Measurements from ENCODE around the gene RFX4.

The RFX4 gene

GRCh38 chr12:106790020-106790419 is 207.2 kb downstream of the RFX4 start:
- TF ChIP-seq, protein P1, sequence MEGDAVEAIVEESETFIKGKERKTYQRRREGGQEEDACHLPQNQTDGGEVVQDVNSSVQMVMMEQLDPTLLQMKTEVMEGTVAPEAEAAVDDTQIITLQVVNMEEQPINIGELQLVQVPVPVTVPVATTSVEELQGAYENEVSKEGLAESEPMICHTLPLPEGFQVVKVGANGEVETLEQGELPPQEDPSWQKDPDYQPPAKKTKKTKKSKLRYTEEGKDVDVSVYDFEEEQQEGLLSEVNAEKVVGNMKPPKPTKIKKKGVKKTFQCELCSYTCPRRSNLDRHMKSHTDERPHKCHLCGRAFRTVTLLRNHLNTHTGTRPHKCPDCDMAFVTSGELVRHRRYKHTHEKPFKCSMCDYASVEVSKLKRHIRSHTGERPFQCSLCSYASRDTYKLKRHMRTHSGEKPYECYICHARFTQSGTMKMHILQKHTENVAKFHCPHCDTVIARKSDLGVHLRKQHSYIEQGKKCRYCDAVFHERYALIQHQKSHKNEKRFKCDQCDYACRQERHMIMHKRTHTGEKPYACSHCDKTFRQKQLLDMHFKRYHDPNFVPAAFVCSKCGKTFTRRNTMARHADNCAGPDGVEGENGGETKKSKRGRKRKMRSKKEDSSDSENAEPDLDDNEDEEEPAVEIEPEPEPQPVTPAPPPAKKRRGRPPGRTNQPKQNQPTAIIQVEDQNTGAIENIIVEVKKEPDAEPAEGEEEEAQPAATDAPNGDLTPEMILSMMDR (IDR thresholded peaks at IDR 0.05; ENCODE audit: poor library complexity, severe bottlenecking), result peak; percentile 24
- no peak; the same call in 2 of the 3 replicates for ATAC-seq (ENCODE audit: low read depth)

GRCh38 chr12:106791531-106791930 is 208.7 kb downstream of the RFX4 start:
- ATAC-seq (ENCODE audit: low read depth) (no peak), DNase-seq (ENCODE audit: low spot score) (no peak)
- H3K4me3 ChIP-seq (ENCODE audit: severe bottlenecking), result no peak overlapping the region
- no peaks in the 10 kb centered on the region for H3K27me3 ChIP-seq (ENCODE audit: insufficient read depth, poor library complexity, severe bottlenecking)
- no peaks in the 10 kb centered on the region for H3K9me3 ChIP-seq (ENCODE audit: severe bottlenecking)
- no peaks in the 10 kb centered on the region for H3K4me1 ChIP-seq (ENCODE audit: insufficient read depth, poor library complexity, severe bottlenecking)
- H3K36me3 ChIP-seq (ENCODE audit: low read depth), result peaks cover 10% of the 10 kb centered on the region
- TF ChIP-seq, protein P1 (IDR thresholded peaks at IDR 0.05; ENCODE audit: poor library complexity, severe bottlenecking), result no peak
- H3K27ac ChIP-seq (ENCODE audit: poor library complexity, severe bottlenecking), result no peak overlapping the region

More at GRCh38 chr12:106790020-106790419, 207.2 kb downstream of the RFX4 start:
- Histone ChIP-seq H3K4me3 (ENCODE audit: severe bottlenecking) (no peak overlapping the region), H3K9me3 (ENCODE audit: severe bottlenecking) (no peaks in the 10 kb centered on the region), H3K27me3 (ENCODE audit: insufficient read depth, poor library complexity, severe bottlenecking) (no peaks in the 10 kb centered on the region), H3K27ac (ENCODE audit: poor library complexity, severe bottlenecking) (no peak overlapping the region), H3K4me1 (ENCODE audit: insufficient read depth, poor library complexity, severe bottlenecking) (no peaks in the 10 kb centered on the region), H3K36me3 (ENCODE audit: low read depth) (peaks cover 14% of the 10 kb centered on the region)
- DNase-seq (ENCODE audit: low spot score), result no peak

DNA sequence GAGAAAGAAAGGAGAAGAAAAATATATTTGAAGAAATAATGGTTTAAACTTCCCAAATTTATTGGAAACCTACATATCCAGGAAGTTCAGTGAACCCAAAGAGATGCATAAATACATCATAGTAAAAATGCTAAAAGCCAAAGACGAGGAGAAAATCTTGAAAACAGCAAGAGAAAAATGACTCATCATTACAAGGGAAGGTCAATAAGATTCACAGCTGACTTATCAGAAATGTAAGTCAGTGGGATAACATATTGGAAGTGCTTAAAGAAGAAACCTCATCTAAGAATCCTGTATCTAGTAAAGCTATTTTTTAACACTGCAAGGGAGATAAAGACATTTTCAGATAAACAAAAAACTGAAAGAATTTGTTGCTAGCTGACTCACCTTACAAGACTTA is 211.6 kb downstream of the RFX4 start:
- Histone ChIP-seq H3K27ac (ENCODE audit: poor library complexity, severe bottlenecking) (no peak overlapping the region), H3K9me3 (ENCODE audit: severe bottlenecking) (no peaks in the 10 kb centered on the region), H3K4me1 (ENCODE audit: insufficient read depth, poor library complexity, severe bottlenecking) (no peaks in the 10 kb centered on the region), H3K36me3 (ENCODE audit: low read depth) (peaks cover 10% of the 10 kb centered on the region), H3K27me3 (ENCODE audit: insufficient read depth, poor library complexity, severe bottlenecking) (no peaks in the 10 kb centered on the region), H3K4me3 (ENCODE audit: severe bottlenecking) (no peak overlapping the region)
- ATAC-seq (ENCODE audit: low read depth) (no peak), DNase-seq (ENCODE audit: low spot score) (no peak)
- TF ChIP-seq, protein P1 (IDR thresholded peaks at IDR 0.05; ENCODE audit: poor library complexity, severe bottlenecking), result no peak

DNA sequence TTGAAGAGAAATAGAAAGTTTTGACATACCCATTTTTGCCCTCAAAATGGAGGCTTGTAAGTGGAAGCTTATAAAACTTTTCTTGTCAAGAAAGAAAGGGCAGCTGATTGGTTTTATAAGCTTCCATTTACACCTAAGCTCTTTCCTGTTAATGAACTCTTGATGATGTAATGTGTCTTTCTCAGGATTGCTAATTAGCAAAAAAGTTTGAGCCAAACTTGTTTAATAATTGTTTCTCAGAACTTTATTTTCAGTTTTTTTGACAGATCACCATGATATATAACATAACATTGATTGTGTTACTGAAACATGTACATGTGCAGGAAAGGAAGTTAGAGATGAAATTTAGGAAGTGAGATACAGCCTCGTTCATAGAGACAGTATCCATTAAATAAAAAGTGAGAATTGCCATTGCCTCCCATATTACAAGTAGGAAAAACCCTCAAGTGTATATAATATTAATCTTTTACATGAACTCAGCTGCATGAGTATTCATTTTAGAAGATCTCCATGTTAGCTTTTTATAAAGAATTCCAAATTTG is 218.4 kb downstream of the RFX4 start:
- Histone ChIP-seq H3K4me1 (ENCODE audit: insufficient read depth, poor library complexity, severe bottlenecking) (no peaks in the 10 kb centered on the region), H3K9me3 (ENCODE audit: severe bottlenecking) (no peaks in the 10 kb centered on the region), H3K27ac (ENCODE audit: poor library complexity, severe bottlenecking) (no peak overlapping the region), H3K36me3 (ENCODE audit: low read depth) (no peaks in the 10 kb centered on the region), H3K4me3 (ENCODE audit: severe bottlenecking) (no peak overlapping the region), H3K27me3 (ENCODE audit: insufficient read depth, poor library complexity, severe bottlenecking) (no peaks in the 10 kb centered on the region)
- DNase-seq (ENCODE audit: low spot score), result no peak
- ATAC-seq (ENCODE audit: low read depth), result no peak
- TF ChIP-seq, protein P1 (IDR thresholded peaks at IDR 0.05; ENCODE audit: poor library complexity, severe bottlenecking), result no peak

- no peak overlapping the region for H3K27ac ChIP-seq (ENCODE audit: poor library complexity, severe bottlenecking)
- H3K4me1 ChIP-seq (ENCODE audit: insufficient read depth, poor library complexity, severe bottlenecking), result no peaks in the 10 kb centered on the region
- no peaks in the 10 kb centered on the region for H3K9me3 ChIP-seq (ENCODE audit: severe bottlenecking)
- no peaks in the 10 kb centered on the region for H3K27me3 ChIP-seq (ENCODE audit: insufficient read depth, poor library complexity, severe bottlenecking)
- DNase-seq (ENCODE audit: low spot score) (no peak), ATAC-seq (ENCODE audit: low read depth) (no peak)
- H3K4me3 ChIP-seq (ENCODE audit: severe bottlenecking), result no peak overlapping the region
- no peaks in the 10 kb centered on the region for H3K36me3 ChIP-seq (ENCODE audit: low read depth)
- TF ChIP-seq, protein P1 (IDR thresholded peaks at IDR 0.05; ENCODE audit: poor library complexity, severe bottlenecking), result no peak
Measured at GRCh38 chr12:106801830-106802533, 219.2 kb downstream of the RFX4 start.

All from RWPE2 (cell line).